ENCODE results near the gene DNAAF3.
"Not testable (repeated sequence)": the region's sequence is repeated elsewhere in the genome, so short reads cannot be mapped to it uniquely, and the experiment has no call there.

The DNAAF3 gene

GRCh38 chr19:55175117-55175867, 8.9 kb upstream of the DNAAF3 start:
- no peak for DNase-seq (ENCODE audit: low read depth in 2 of 2)

GRCh38 chr19:55174425-55175116, 8.2 kb upstream of the DNAAF3 start:
- DNase-seq (ENCODE audit: low read depth in 2 of 2), result no peak

DNA sequence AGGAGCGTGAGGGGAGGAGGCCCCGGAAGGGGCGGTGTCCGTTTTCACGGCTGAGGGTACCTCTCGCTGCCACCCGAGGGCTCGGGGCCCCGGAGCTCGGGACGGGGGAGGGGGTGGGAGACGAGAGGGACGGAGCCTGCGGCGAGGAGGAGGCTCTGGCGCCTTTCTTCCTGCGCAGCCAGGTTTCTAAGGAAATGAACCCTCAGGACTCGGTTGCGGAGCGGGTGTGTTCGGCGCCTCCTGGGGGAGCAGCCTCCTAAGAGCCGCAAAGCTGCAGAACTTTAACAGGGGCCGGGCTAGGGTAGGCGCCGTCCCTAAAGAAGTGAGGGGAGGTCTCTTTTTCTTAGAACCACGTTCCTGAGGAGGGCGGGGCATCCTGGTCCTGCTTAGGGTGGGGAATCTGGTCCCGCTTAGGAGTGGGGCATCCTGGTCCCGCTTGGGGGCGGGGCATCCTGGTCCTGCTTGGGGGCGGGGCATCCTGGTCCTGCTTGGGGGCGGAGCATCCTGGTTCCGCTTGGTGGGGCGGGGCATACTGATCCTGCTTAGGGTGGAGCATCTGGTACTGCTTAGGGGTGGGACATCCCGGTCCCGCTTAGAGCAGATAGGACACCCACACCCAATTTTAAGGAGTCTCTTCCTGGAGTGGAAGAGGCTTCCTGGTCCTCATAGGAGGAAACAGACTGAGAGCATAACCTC, 7.4 kb upstream of the DNAAF3 start:
- DNase-seq (ENCODE audit: low read depth in 2 of 2), result peak; percentile 41 to 55

GRCh38 chr19:55173186-55173713, 6.8 kb upstream of the DNAAF3 start:
- no peak for DNase-seq (ENCODE audit: low read depth in 2 of 2)

DNA sequence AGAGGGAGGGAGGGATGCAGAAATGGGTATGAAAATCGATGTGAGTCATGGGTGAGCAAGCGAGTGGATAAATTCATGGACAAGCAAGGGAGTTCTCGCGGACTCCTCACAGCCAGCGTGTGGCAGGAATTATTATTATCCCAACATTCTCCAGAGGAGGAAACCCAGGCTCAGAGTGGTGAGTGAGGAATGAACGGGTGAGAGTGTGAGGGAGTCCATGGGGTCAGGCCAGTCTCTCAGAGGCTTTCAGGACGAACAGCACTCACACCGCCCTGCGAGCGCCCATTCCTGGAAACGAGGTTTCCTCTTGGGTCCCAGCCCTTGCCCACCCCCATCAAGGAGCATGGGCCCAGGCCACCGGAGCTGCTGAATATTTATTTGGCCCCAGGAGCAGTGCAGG, 6.3 kb upstream of the DNAAF3 start:
- no peak for DNase-seq (ENCODE audit: low read depth in 2 of 2)

- DNase-seq (ENCODE audit: low read depth in 2 of 2), result not testable (repeated sequence)
These were observed 5.9 kb upstream of the DNAAF3 start for GRCh38 chr19:55172318-55172717.

DNA sequence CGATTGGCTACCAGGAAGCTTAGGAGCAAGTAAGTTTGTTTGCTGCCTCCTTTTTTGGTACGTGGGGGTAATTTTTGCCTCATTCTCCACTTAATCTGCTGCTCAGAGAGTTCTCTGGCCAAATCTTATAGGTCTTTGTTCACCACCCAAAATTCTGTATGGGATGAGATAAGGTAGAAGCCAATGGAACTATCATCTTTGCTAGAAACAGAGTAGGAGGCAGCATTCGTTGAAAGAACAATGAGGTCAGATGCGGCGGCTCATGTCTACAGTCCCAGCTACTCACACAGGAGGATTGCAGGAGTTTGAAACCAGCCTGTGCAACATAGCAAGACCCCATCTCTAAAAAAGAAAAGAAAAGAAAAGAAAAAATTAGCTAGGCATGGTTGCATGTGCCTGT, 5.0 kb upstream of the DNAAF3 start:
- no peak for DNase-seq (ENCODE audit: low read depth in 2 of 2)

DNA sequence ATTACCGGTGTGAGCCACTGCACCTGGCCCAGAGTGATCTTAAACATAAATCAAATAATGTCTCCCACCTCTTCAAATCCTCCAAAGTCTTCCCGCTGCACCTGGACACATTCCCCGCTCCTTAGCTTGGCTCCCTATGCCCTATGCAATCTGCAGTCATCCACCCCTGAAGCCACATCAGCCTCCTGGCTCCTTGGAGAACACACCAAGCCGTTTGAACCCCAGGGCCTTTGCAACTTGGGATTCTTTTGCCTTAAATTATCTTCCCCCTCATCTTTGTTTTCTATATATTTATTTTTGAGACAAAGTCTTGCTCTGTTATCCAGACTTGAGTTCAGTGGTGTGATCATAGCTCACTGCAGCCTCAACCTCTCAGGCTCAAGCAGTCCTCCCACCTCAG, 2.7 kb upstream of the DNAAF3 start:
- no peak for DNase-seq (ENCODE audit: low read depth in 2 of 2)

- peak; percentile 40 to 41 for DNase-seq (ENCODE audit: low read depth in 2 of 2)
These were observed 372 bp downstream of the DNAAF3 start for GRCh38 chr19:55165952-55166529.

GRCh38 chr19:55161571-55162322, 4.7 kb downstream of the DNAAF3 start:
- DNase-seq (ENCODE audit: low read depth in 2 of 2), result no peak

GRCh38 chr19:55160986-55161365, 5.4 kb downstream of the DNAAF3 start:
- no peak for DNase-seq (ENCODE audit: low read depth in 2 of 2)

- peak; percentile 87 to 90 for DNase-seq (ENCODE audit: low read depth in 2 of 2)
These were observed 6.1 kb downstream of the DNAAF3 start for GRCh38 chr19:55160128-55160985.

- no peak for DNase-seq (ENCODE audit: low read depth in 2 of 2)
These were observed 7.3 kb downstream of the DNAAF3 start for GRCh38 chr19:55158848-55159749.

- no peak for DNase-seq (ENCODE audit: low read depth in 2 of 2)
These were observed 8.0 kb downstream of the DNAAF3 start for GRCh38 chr19:55158423-55158822.

DNA sequence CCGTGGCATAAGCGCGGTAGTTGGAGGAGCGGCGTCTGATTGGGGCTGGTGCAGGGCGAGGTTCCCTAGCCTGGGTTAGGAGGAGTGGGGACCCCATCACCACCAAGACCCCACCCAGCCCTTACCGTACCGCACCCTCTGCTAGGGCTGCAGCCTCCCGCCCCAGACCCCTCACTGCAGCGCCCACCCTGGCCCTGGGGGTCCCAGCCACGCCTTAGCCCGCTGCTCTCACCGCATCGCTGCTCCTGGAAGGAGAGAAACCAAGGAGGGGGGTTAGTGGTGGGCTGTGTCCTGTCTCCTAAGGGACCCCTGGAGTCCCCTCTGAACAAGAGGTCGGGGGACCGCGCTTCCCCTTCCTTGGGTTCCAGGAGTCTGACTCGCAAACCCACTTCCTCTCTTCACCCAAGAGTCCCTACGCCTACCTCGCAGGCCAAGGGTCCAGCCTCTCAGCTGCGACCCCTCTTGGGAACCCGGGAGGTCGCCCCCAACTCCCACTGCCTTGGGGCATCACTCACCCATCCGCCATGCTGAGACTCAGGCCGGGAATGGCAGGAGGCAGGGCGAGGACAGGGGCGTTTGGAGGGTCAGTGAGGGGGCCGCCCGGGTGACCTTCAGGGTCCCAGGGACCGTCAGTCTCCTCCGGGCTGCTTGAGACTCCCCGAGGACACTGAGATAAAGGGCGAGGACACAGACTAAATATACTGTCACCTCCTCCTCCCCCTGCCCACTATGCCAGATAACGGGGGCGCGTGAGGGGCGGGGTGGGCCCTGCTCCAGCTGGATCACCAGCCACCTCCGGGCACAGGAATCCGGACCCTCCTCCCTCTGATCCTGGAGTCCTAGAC, 9.1 kb downstream of the DNAAF3 start, which contains the start of gene TNNI3:
TSS of gene TNNI3 (minus strand) at position 669 of the 845 bp plus-strand sequence. CDS start at position 526, 143 bp downstream.
- DNase-seq (ENCODE audit: low read depth in 2 of 2), result no peak

DNA sequence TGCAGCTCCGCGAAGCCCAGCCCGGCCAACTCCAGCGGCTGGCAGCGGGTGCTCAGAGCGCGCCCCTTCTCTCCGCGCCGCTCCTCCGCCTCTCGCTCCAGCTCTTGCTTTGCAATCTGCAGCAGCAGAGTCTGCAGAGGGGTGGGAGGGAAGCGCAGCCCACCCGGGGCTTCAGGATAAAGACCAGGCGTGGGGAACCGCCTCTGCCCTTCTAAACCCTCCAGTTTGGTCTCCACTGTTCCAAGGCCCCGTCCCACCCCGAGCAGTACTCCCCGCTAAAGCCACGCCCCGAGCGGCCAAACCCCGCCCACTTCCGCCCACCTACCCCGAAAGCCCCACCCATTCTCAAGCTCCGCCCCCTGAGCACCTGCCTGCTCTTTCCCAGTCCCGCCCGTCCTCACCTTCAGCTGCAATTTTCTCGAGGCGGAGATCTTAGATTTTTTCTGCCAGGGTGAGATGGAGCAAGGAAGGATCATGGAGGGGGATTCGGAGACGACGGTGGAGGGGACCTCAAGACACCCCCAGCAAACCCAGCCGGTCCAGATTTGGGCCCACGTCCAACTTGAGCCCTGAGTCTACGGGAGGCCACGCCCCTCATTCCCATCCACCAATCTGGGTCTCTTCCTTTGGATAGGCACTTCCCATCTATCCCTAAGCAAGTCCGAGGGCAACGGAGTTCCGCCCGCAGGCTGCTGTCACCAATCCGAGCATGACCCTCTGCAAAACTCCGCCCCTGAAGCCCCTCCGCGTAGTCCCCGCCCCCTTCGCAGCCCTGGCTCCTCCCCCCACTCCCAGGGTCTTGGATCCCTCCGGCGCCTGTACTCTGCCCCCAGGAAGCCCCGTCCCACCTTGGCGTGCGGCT, 10.0 kb downstream of the DNAAF3 start:
- DNase-seq (ENCODE audit: low read depth in 2 of 2), result peak in 1 of 2 donors; percentile 53

DNA sequence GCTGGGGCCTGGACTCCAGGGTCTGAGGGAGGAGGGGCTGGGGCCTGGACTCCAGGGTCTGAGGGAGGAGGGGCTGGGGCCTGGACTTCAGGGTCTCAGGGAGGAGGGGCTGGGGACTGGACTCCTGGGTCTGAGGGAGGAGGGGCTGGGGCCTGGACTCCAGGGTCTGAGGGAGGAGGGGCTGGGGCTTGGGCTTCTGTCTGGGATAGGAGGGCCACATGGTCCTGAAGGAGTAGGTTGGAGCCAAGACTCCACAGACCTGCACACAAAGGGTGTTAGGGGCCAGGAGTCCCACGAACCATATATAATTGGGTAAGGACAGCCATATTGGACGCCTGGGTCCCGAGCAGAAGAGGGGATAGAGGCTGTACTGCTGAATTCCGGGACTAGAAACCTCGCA, 10.6 kb downstream of the DNAAF3 start:
- not testable (repeated sequence) for DNase-seq (ENCODE audit: low read depth in 2 of 2)

Data from stimulated activated CD8-positive, alpha-beta memory T cell treated with anti-CD3 and anti-CD28 coated beads, Interleukin-2, amount 100 ng/mL, for 48 hours (primary cell).